ENCODE data around the gene PTPRN. TPM values are rescaled to one million over a fixed set of nuclear protein-coding genes. Genes with fewer than 3 reads are reported as not detected.

Gene PTPRN
- total and polyA plus RNA-seq, 2 of the 8 experiments (the other 6 are each of a cell fraction or from before 2014, with no cell fraction given): 5.4 to 8.2 TPM

DNA sequence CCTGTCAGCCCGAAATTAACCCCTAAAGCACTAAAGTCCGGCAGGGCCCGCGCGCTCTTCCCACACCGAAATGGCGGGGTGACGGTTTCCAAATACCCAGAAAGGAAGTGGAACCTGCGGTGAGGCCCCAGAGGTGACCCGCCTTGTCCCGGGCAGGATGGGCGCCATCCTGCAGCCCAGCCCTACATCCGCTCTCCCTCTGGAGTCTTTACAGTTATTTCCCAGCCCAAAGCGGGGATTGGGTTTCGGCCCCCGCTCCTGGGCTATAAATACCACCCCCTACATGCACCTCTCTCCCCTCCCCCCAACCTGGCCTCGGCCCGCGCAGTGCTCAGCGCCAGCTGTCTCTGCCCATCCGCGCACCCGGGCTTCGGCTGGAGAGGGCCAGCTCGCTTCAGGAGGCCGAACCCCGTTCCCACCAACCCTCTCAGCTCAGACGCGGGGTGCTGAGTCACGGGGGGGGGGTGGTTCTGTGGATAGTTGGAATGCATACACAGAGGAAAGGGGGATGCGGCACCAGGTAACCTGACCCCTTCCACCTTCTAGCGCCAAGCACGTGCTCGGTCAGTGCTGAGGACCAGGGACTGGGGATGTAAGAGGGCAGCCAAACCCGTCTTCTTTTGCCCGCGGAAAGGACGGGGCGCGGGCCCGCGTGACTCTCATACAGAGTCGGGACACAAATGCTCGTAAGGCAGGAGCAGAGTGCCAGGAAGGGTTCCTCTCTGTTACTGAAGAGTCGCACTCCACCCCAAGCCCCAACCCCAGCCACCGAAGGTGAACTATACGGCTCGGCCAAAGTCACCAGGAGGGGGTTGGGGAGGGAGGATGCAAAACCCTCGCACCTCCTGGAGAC, 56.1 kb downstream of the PTPRN start, which contains the start of gene TUBA4B:
Gene TUBA4B, plus strand, starts transcription at position 344 of the 853 bp plus-strand sequence. Its CDS starts 165 bp downstream, at position 509.
- Histone ChIP-seq H3K9ac (replicated peaks in 1 of 4; ENCODE audit: extremely low read depth in 1 of 4, low read depth in 3 of 4, low read length in 3 of 4) (peak within 1 kb of the TSS in 3 of 4 experiments; percentile 17 to 52 (median 20); a peak in 4 of 7 replicates), H4K5ac (ENCODE audit: insufficient read length, low read depth, low read length) (no peak within 1 kb of the TSS), H3K56ac (replicated peaks; ENCODE audit: insufficient read length, low read depth, low read length) (no peak within 1 kb of the TSS), H3K18ac (ENCODE audit: extremely low read depth, low read length) (peak within 1 kb of the TSS; percentile 95), H2BK15ac (ENCODE audit: low read length) (peak within 1 kb of the TSS; percentile 95), H2AFZ (ENCODE audit: low read length) (peak within 1 kb of the TSS; percentile 14; the same call in 1 of the 2 replicates), H2BK20ac (ENCODE audit: low read length) (no peak within 1 kb of the TSS), H2BK120ac (replicated peaks; ENCODE audit: low read depth, low read length) (no peak within 1 kb of the TSS), H3K9me3 (ENCODE audit: insufficient read depth in 2 of 2, low read depth in 1 of 2, low read length in 1 of 2) (no peaks in the 10 kb centered on the region), H3K4ac (replicated peaks; ENCODE audit: insufficient read length, low read depth, low read length) (peak within 1 kb of the TSS; percentile 71), H3K4me1 (replicated peaks in 1 of 4; ENCODE audit: control insufficient read depth in 3 of 4, insufficient read depth in 4 of 4, low read length in 3 of 4) (peaks cover 5 to 14% (median 9%) of the 10 kb centered on the region in 4 experiments), H3K79me1 (ENCODE audit: low read depth, low read length) (peaks cover 2% of the 10 kb centered on the region; the same call in 1 of the 2 replicates), H3K23me2 (ENCODE audit: low read depth, low read length) (peaks cover 17% of the 10 kb centered on the region), H3K36me3 (ENCODE audit: control insufficient read depth in 2 of 4, insufficient read depth in 4 of 4, low read length in 3 of 4) (peaks cover 0 to 9% (median 4%) of the 10 kb centered on the region in 4 experiments; a peak in 4 of 8 replicates), H3K14ac (ENCODE audit: insufficient read length) (no peak within 1 kb of the TSS), H2AK5ac (ENCODE audit: low read depth, low read length) (no peak within 1 kb of the TSS; the same call in 1 of the 2 replicates), H4K91ac (replicated peaks; ENCODE audit: insufficient read length, low read length) (no peak within 1 kb of the TSS), H3K27me3 (replicated peaks in 1 of 4; ENCODE audit: control insufficient read depth in 3 of 4, extremely low read depth in 1 of 4, insufficient read depth in 3 of 4, low read length in 3 of 4) (peaks cover 16 to 43% (median 35%) of the 10 kb centered on the region in 4 experiments), H3K79me2 (ENCODE audit: control insufficient read depth in 1 of 2, insufficient read depth in 2 of 2, low read length in 2 of 2) (no peaks in the 10 kb centered on the region), H3K23ac (ENCODE audit: insufficient read length) (no peak within 1 kb of the TSS), H4K8ac (ENCODE audit: extremely low read depth, insufficient read depth, low read length) (peak within 1 kb of the TSS; percentile 88), H2BK5ac (ENCODE audit: low read depth, low read length) (peak within 1 kb of the TSS; percentile 44; the same call in 1 of the 2 replicates), H3K4me2 (ENCODE audit: insufficient read depth in 1 of 2, low read depth in 2 of 2, low read length in 2 of 2) (peak within 1 kb of the TSS; percentile 85 to 92), H2BK12ac (ENCODE audit: low read depth, low read length) (peak within 1 kb of the TSS; percentile 80; the same call in 1 of the 2 replicates), H4K20me1 (replicated peaks in 1 of 2; ENCODE audit: control insufficient read depth in 1 of 2, insufficient read depth in 2 of 2, low read length in 2 of 2) (peaks cover 0 to 2% of the 10 kb centered on the region in 2 experiments), H3K27ac (ENCODE audit: low read depth, low read length) (no peak within 1 kb of the TSS), H3K4me3 (ENCODE audit: extremely low read depth in 1 of 4, insufficient read depth in 2 of 4, low read depth in 3 of 4, low read length in 4 of 4) (peak within 1 kb of the TSS; percentile 46 to 64 (median 57))
- peak in 1 of 2 experiments; percentile 85 for DNase-seq (ENCODE audit: low read depth in 1 of 2, low spot score in 2 of 2)
- 2% methylated on average over 44 of the region's 49 CpGs; no CpG with 5 or more reads in 1 of the 2 experiments for WGBS, 2 experiments (ENCODE audit: extremely low coverage in 1 of 2, insufficient coverage in 1 of 2, insufficient read length in 1 of 2, insufficient replicate concordance in 2 of 2, low coverage in 1 of 2, low lambda C conversion rate in 2 of 2, missing lambda C conversion rate in 1 of 2)
- ChIA-PET POLR2A (ENCODE audit: partially characterized antibody) (interaction anchor here (0.6 to 14.9 kb wide), 20 partner anchors 8 to 131 kb away, joined by 3 to 190 read pairs (median 6); partner anchors contain the start of genes ABCB6, ANKZF1, ATG9A and CNPPD1), CTCF (ENCODE audit: partially characterized antibody) (interaction anchor here (0.6 to 6.6 kb wide), 13 partner anchors 8 to 116 kb away, joined by 3 to 118 read pairs (median 3); partner anchors contain the start of genes DNAJB2, GLB1L, STK16 and ZFAND2B)
- no peak for FAIRE-seq
- 0 out of 4 replicates have a peak, but pooled peaks have one; percentile 10 to 33 for TF ChIP-seq SIN3A (conservative IDR thresholded peaks at IDR 0.05 in 1 of 2, IDR thresholded peaks at IDR 0.05 in 1 of 2; ENCODE audit: low read depth in 1 of 2, low read length in 2 of 2)
- peak in 1 of 2 experiments; percentile 48; a peak in 1 of 3 replicates for TF ChIP-seq EP300 (IDR thresholded peaks at IDR 0.05; ENCODE audit: borderline replicate concordance in 1 of 2, low read depth in 2 of 2, low read length in 2 of 2)
- peak; percentile 42; the same call in 1 of the 2 replicates for TF ChIP-seq CREB1 (IDR thresholded peaks at IDR 0.05)
- TF ChIP-seq, protein P1, sequence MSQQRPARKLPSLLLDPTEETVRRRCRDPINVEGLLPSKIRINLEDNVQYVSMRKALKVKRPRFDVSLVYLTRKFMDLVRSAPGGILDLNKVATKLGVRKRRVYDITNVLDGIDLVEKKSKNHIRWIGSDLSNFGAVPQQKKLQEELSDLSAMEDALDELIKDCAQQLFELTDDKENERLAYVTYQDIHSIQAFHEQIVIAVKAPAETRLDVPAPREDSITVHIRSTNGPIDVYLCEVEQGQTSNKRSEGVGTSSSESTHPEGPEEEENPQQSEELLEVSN (IDR thresholded peaks at IDR 0.05): peak; percentile 95
- TF ChIP-seq SP1 (IDR thresholded peaks at IDR 0.05; ENCODE audit: low read depth, low read length): 0 out of 2 replicates have a peak, but pooled peaks have one; percentile 9
- TF ChIP-seq TAF1 (IDR thresholded peaks at IDR 0.05; ENCODE audit: low read depth, low read length): peak; percentile 44; the same call in 1 of the 2 replicates
- TF ChIP-seq ASH2L (IDR thresholded peaks at IDR 0.05; ENCODE audit: low read length): peak; percentile 67
- TF ChIP-seq RFX5 (IDR thresholded peaks at IDR 0.05; ENCODE audit: borderline replicate concordance, low read depth, low read length): no peak
- TF ChIP-seq SP2 (IDR thresholded peaks at IDR 0.05; ENCODE audit: low read length): no peak
